Activated CD4-positive, CD25-positive, alpha-beta regulatory T cell (primary cell): ENCODE measurements around the gene AGRN.
"Not testable (repeated sequence)": the region's sequence is repeated elsewhere in the genome, so short reads cannot be mapped to it uniquely, and the experiment has no call there.

ENCODE experiments used
- DNase-seq, 4 experiments: peaks; one replicate each; lab custom pipeline; 2025; lab: John Stamatoyannopoulos, UW

AGRN gene

DNA sequence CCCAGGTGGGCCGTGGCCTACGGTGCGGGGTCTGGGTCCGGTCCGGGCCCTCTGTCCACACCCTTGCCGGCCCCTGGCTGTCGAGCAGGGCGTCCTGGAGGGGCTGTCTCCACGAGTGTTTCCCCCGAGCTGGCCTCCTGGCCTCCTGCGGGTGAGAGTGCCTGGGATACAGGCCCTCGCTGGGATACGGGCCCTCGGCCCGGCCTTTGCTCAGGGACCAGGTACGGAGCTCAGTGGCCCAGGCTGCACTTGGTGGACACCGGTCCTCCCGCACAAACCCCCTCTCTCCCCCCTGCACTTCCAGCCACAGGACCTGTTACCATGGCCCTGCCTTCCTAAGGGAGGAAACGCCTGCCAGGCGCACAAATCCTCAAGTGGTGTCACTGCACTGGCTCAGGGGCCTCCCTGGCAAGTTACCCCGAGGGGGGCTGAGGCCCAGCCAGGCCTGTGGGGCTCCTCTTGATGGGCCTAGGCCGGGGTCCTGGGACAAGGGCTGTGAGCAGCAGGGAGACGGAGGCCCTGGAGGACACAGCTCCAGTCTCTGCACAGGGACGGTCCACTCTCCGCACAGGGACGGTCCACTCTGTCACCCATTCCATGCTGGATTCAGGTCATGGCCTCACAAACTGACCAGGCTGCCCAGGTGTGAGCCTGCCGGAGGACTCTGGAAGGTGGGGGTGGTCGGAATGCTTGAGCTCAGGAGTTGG lies 72.4 kb downstream of the AGRN start:
- DNase-seq, result no peak

DNA sequence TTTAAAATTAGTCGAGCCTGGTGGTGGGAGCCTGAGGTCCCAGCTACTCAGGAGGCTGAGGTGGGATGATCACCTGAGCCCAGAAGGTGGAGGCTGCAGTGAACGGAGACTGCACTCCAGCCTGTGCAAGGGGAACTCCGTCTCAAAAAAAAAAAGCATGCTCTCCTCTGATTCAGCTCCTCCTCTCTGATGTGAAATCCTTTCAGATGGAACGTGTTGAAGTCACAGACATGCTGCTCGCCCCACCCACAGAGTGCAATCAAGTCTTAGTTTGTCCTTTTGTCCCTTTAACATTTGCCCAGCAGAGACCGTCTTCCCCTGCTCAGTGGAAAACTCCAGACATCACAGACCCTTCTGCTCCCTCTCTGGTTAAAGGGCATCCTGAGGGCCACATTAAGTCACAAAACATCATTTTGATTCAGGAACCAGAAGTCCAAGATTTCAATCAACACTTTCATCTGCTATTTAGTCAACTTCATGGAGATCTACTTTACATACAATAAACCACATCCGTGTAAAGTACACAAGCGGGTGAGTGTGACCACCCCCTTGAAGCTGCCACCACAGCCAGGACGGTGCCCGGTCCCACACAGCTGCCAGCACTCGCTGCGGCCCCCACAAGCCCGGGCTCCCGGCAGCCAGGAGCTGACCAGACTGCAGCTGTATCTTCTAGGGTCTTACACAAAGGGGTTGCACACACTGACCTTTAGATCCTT lies 73.1 kb downstream of the AGRN start:
- DNase-seq, result no peak

DNA sequence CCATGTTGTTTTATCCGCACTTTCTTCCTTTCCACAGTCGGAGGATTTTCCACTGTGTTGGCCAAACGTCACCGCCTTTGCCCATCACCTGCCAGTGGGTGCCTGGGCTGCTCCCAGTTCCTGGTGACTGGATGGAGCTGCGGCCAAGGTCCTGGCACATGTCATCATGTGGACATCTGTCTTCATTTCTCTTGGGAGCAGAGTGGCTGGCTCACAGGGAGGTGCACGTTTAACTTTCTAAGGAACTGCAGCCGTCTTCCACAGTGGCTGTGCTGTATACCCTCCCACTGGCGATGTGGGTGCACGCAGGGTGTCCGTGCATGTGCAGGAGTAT lies 73.7 kb downstream of the AGRN start:
- no peak for DNase-seq

- no peak for DNase-seq
These were observed 75.1 kb downstream of the AGRN start for GRCh38 chr1:1094981-1095380.

GRCh38 chr1:1096136-1096535 lies 76.2 kb downstream of the AGRN start:
- not testable (repeated sequence) for DNase-seq

DNA sequence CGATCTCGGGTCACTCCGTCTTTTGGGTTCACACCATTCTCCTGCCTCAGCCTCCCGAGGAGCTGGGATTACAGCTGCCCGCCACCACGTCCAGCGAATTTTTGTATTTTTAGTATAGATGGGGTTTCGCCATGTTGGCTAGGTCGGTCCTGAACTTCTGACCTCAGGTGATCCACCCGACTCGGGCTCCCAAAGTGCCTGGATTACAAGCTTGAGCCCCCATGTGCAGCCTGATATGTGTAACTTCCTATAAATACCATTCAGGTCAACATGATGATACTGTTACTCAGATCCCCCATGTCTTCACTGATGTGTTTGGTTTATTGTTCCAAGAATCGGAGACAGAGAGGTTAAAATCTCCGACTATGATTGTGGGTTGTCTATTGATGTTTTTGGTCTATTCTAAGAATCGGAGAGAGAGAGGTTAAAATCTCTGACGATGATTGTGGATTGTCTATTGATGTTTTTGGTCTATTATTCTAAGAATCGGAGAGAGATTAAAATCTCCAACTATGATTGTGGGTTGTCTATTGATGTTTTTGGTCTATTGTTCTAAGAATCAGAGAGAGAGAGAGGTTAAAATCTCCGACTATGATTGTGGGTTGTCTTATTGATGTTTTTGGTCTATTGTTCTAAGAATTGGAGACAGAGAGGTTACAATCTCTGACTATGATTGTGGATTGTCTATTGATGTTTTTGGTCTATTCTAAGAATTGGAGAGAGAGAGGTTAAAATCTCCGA lies 78.9 kb downstream of the AGRN start:
- no peak for DNase-seq

DNA sequence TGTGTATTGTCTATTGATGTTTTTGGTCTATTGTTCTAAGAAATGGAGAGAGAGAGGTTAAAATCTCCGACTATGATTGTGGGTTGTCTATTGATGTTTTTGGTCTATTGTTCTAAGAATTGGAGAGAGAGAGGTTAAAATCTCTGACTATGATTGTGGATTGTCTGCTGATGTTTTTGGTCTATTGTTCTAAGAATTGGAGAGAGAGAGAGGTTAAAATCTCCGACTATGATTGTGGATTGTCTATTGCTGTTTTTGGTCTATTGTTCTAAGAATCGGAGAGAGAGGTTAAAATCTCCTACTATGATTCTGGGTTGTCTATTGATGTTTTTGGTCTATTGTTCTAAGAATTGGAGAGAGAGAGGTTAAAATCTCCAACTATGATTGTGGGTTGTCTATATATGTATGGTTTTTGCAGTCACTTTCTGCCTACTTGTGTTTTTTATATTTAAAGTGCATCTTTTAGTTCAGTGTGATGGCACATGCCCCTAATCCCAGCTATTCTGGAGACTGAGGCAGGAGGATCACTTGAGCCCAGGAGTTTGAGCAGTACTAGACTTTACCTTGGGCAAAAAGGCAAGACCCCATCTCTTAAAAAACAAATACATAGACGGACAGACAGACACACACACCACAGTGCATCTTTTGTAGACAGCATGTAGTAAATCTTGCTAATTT lies 79.7 kb downstream of the AGRN start:
- DNase-seq, result no peak

- no peak for DNase-seq
These were observed 80.4 kb downstream of the AGRN start for GRCh38 chr1:1100296-1100695.

DNA sequence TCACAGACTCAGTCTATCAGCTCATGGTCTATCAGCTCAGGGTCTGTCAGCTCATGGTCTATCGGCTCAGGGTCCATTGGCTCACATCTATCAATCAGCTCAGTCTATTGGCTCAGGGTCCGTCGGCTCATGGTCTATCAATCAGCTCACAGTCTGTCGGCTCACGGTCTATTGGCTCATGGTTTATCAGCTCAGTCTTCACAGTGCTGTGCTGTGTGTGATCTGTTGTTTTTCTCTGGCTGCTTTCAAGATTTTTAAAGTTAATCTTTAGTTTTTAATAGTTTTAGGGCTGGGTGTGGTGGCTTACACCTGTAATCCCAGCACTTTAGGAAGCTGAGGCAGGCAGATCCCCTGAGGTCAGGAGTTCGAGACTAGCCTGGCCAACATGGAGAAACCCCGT lies 81.6 kb downstream of the AGRN start:
- no peak for DNase-seq

GRCh38 chr1:1104152-1104551 lies 84.2 kb downstream of the AGRN start:
- DNase-seq, result not testable (repeated sequence)
